Peyer's patch (tissue), 4 donors: ENCODE data around the gene TMEM108.

ENCODE experiments used
- CTCF ChIP-seq, 6 experiments: fragments of 450-650 bp in 4 of 6; fragments of 200-600 bp in 2 of 6; sonication (generic) in 1 of 6; IDR thresholded peaks; one replicate each; pipeline ENCODE4 v1.5.1; 2017 to 2019; ENCODE audit warnings: antibody characterized with exemption in 6 of 6, mild to moderate bottlenecking in 3 of 6, moderate library complexity in 1 of 6
- POLR2A ChIP-seq, 2 donors: fragments of 450-650 bp; IDR thresholded peaks; one replicate each; pipeline ENCODE4 v1.5.1; 2017; ENCODE audit warnings: antibody characterized with exemption in 2 of 2, mild to moderate bottlenecking in 2 of 2, moderate library complexity in 2 of 2

GRCh38 chr3:133441867-133442270, 403.7 kb downstream of the TMEM108 start:
- TF ChIP-seq CTCF (IDR thresholded peaks at IDR 0.05): no peak
- no peak for TF ChIP-seq POLR2A (IDR thresholded peaks at IDR 0.05)
